Measurements from ENCODE around the gene MASP2.
"Not testable (repeated sequence)": the region's sequence is repeated elsewhere in the genome, so short reads cannot be mapped to it uniquely, and the experiment has no call there.

The MASP2 gene

DNA sequence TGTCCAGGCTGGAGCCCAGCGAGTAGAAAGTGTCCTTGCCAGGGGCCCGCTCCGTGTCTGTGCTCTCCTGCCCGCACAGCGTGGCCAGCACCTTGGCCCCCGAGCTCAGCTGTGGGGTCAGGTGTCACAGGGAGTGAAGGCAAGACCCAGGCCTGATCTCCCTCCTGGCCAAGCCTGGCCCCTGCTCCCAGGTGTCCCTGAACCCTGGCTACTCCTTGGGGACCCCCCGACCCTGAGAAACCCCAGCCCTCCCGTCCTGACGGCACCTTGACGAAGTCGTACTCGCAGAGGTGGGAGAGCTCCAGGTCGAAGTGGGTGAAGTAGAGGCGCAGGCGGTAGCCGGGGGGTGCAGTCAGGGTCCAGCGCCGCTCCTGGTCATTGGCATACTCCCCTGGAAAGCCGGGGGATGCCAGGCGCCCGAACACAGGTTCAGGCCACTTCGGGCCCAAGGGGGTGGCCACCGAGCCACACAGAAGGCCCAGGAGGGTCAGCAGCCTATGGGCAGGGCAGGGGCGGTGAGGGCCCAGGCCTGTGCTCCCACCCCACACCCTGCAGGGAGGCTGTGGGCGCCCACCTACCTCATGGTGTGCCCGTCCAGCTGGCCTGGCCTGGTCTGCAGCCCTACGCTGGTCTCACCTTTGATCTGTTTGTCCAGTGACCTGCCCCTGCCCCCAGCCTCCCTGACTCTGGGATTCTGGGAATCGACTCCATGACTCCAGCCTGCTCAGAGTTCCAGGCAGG lies at the start of gene MASP2:
MASP2 (minus strand) TSS at position 615 of the 741 bp plus-strand sequence; CDS start at position 583, 32 bp downstream.
- DNase-seq, result no peak

DNA sequence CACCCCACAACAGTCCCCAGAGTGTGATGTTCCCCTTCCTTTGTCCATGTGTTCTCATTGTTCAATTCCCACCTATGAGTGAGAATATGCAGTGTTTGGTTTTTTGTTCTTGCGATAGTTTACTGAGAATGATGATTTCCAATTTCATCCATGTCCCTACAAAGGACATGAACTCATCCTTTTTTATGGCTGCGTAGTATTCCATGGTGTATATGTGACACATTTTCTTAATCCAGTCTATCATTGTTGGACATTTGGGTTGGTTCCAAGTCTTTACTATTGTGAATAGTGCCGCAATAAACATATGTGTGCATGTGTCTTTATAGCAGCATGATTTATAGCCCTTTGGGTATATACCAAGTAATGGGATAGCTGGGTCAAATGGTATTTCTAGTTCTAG lies 36.7 kb upstream of the MASP2 start:
- DNase-seq, result not testable (repeated sequence)

DNA sequence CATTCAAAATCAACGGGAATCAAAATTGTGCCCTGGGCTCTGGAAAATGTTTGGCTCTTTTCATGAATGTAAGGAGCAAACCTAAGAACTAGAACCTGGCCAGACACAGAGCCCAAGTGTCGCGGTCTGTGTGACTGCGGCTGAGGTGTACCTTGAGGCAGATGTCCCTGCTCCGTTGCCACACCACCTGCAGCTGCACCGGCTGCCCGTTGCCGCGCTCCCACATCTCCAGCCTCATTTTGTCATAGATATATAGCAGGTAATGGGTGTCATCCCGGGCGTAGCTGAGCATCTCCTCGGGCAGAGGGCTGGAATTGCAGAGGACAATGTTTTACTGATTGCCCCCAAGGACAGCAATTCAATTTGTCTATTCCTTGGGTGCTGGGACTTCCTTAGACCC lies 33.9 kb upstream of the MASP2 start:
- no peak for DNase-seq

DNA sequence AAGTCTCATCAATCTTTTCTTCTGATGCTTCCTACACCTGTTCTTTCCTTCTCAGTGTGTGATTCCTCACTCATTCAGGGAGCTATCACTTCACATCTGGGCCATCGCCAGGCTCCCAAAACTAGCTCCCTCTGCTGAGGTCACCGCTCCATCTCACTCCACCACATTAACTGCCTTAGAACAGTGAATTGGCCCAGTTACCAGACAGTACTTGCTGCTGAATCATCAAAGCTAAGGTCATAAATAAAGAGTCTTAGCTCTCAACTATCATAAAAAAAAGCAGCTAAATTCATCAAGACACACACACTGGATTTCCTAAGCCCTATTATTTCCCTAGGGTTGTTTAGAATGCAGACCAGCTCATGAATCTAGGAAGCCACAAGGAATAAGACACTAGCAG lies 31.6 kb upstream of the MASP2 start:
- no peak for DNase-seq

DNA sequence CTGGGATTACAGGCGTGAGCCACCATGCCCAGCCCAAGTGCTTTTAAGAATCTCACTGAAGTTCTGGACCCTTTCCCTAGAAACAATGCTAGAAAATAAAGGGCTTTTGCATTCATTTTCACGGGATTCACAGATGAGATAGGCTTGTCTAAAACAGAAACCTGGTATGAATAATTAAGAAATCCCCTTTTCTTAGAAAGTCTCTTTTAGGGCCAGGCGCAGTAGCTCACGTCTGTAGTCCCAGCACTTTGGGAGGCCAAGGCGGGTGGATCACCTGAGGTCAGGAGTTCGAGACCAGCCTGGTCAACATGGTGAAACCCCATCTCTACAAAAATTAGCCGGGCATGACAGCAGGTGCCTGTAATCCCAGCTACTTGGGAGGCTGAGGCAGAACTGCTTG lies 26.4 kb upstream of the MASP2 start:
- not testable (repeated sequence) for DNase-seq

DNA sequence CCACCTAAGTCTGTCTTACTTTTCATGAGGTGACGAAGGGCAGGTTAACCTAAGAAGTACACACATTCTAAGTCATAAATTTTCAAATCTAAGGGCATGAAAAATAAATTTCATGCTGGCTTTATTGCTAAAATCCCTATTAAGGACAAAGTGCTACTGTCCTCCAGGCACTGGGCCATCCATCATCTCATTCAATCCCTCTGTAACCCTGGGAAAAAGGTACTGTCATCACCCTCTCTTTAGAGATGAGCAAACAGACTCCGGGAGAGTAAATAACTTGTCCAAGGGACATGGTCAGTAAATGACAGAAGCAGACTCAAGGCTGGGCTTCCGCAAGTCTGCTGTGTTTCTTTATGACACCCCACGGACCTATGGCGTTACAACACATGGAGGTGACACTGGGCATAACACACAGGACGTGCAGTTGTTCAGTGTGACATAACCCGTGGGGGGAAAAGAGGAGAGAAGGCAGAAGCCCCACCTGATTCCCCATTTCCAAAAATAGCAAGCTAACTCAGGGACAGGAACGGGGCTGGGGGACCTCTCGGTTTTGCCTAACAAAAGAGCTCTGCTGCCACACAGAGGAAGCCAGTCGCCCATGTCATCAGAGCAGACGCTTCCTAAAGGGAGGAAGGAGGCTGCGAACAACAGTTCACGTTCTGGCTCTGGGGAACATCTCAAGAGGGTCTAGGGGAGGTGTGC lies 25.3 kb upstream of the MASP2 start:
- DNase-seq, result no peak

DNA sequence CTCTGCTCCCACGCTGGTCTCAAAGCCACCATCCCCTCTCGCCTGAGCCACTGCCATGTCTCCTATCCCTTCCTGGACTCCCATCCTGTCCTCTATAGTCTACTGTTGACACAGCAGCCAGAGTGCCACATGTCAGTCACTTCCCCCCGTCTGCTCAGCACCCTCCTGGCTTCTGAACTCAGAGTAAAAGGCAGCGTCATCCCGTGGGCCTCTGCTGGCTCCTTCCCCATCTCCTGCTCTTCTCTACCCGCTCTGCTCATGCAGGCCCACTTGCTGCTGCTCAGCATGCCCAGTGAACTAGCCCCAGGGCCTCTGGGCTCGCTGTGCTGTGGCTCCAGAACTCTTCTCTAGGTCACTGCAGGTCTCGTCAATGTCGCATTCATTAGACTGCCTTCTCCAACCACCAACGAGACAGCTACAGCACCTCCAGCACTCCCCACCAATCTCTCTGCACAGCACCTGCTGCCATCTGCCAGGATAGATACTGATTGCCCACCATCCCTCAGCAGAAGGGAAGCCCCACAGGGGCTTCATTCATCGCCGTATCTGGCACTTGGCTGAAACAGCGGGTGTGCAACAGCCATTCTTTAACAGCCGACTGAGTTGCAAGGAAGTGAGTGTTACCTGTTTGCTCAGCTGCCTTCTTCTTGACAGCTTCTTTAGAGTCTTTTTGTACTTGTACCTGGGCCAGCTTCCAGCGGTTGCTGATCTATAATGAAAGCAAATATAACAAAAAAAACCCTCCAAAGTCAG lies 24.6 kb upstream of the MASP2 start:
- DNase-seq, result no peak

DNA sequence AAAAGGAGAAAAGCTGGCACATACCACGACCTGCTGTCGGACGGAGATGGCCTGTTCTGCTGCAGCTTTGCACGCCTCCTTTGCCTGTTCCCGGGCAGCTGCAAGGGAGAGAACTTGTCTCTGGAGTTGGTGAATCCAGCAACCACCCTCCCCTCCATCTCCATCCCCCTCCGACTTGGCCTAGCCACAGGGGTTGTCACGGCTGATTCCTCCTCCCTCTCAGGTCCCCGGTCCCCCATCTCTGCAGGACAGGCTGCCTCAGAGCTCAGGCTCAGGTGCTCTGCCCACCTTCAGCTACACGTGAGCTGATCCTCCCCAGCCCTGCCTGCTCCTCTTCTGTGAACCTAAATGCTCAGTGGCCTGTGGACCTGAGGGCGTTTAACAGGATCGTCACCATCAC lies 23.8 kb upstream of the MASP2 start:
- no peak for DNase-seq

DNA sequence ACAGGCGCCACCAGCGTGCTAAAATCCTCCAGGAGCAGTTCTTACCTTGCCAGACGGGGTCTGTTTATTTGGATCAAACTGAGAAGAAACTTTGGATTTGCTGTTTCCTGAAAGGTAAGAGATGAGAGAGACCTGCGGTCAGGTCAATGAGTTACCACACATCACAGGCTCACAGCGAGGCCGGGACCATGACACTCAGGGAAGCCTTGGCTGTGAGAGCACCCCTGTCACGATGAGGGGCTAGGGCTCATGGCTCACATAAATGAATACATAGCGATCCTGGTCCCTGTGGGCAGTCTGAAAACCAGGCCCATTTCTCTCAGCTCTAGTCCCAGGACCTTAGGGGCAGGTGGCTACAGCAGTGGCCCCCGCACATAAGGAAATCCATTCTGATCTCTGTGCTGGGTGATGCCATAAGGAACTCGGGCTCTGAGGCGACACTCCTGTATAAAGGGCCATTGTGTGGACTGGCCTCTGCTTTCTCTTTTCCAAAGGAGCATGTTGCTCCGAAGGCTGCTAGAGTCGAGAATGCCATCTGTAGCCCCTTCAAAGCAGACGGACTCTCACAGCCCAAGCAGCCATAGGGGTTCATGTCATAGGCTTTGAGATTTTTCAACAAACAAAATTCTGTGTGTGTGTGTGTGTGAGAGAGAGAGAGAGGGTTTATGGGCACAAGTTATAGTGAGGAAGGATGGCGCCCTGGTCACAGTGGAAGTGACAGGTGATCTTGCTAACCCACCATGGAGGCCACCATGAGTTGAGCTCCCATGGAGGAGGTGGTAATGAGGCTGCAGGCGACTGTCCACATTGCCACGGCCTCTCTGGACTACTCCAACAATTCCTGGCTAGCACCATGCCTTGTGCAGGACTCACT lies 21.8 kb upstream of the MASP2 start:
- DNase-seq, result no peak

DNA sequence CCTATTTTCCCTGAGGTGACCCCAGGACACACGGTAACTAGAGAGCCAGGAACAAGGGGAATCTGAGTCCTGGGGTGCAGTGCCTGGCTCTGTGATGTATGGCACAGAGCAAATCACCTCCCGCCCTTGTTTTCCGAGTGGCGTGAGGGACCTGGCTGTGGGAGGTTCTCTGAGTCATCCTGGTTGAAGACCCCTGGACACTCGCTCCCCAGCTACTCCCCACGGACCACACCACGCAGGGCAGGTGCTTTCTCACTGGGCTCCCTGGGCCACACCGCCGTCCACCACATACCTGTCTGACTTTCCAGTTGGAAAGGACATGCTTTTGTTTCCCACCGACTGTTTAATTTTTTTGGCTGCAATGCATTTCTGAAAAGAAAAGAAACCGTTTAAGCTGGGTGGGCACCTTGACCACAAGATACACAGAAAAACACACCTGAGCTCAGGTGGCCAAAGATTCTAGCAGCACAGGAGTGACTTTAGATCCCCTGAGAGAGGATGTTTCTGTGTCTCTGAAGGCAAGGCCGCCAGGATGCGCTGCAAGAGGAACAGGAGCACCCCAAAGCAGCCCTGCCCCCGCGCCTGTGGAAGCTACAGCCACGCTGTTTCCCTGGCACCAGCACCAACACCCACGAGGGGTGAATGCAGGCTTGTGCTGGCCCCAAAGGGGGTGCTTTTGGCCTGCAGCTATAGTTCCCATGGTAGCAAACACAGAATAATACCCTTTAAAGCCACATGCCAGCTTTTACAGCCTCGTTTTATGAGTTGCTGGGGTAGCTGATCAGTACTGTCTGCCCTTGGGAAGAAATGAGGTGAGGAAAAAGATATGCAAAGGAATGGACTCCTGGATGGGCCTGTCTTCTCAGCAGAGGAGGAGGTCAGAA lies 20.9 kb upstream of the MASP2 start:
- no peak for DNase-seq

DNA sequence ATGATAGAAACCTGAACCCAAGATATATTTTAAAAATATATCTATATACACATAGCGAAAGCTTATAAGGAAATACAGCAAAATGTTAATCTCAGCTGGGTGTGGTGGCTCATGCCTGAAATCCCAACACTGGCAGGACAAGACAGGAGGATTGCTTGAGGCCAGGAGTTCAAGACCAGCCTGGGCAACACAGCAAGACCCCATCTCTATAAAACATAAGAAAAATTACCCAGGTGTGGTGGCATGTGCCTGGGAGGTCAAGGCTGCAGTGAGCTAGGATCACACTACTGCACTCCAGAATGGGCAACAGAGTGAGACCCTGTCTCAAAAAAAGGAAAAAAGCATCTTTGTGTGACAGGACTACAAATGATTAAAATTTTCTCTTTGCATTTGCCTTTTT lies 18.8 kb upstream of the MASP2 start:
- DNase-seq, result no peak

DNA sequence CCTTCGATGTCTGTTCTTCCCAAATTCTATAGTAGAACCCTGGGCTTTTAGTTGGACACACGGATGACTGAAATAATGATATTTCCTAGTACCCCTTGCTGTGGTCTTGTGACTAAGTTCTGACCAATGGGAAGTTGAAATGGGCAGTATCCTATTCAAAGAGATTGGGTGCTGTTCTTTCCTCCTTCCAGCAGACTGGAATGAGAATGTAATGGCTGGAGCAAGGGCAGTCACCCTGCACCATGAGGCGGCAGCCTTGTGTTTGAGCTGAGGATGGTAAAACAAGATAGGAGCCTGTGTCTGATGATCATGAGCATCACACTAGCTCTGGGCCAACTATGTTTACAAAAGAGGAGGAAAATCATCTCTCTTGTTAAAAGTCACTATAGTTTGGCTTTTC lies 17.9 kb upstream of the MASP2 start:
- DNase-seq, result no peak

DNA sequence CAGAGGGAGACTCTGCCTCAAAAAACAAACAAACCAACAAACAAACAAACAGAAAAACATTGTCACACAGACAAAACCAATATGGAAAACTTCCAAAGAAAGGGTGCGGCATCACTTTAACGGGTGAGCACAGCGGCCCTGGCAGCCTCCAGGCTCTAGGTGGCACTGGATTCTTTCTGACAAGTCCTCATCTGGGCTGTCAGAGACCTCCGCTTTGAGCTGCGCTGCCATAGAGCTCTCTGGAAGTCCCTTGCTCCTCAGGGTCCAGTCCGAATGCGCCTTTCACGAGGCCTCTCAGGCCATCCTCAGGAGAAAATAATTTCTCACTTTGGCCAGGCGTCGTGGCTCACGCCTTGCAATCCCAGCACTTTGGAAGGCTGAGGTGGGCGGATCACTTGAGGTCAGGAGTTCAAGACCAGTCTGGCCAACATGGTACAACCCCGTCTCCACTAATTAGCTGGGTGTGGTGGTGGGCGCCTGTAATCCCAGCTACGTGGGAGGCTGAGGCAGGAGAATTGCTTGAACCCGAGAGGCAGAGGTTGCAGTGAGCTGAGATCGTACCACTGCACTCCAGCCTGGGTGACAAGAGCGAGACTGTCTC lies 17.0 kb upstream of the MASP2 start:
- DNase-seq, result not testable (repeated sequence)

DNA sequence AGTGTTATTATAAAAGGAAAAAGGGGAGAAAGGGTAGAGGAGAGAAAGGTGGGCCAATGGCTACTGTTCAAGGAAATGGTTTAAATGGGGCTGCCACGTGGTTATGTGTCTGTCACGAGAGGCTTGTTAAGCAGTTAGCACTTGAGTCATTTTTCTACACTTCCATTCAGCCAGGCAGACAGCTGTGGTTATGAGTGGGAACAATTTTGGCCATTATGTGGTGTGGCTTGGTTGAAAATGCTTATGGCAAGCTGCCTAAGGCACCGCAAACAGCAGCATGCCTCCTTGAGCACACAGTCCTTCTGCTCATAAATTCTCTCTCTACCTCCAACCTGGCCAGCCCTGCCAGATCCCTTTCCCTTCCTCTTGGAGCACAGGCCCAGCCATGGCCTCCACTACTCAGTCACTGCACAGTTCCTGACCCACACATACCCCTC lies 15.9 kb upstream of the MASP2 start:
- no peak for DNase-seq

DNA sequence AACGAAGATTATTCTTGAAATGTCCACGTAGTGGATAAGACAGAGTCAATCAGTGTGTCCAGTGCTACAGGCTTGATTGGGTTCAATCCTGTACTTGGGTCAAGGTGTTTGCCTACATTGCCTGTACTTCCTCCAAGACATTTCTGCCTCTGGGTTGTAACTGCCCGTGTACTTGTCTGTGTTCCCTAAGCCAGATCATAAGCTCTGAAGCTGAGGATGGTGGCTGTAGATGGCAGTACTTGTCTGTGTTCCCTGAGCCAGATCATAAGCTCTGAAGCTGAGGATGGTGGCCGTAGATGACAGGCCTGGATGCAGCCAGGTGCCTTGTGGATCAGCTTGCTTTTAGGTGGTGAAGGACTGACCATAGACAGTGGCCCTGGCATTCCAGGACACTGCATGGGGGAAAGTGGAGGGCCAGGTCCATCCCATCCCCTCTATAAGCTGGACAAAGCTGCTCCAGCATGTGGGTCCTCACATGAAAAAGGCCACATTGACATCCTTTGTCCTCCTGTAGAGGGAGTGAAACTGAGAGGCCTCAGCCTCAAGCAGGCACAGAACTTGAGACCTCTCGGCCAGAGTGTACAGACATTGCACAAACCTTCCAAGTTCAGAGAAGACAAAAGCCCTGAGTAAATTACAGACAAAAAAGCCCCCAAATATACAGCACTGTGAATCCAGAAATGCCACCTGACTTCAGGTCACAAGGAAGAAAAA lies 14.8 kb upstream of the MASP2 start:
- DNase-seq, result no peak

DNA sequence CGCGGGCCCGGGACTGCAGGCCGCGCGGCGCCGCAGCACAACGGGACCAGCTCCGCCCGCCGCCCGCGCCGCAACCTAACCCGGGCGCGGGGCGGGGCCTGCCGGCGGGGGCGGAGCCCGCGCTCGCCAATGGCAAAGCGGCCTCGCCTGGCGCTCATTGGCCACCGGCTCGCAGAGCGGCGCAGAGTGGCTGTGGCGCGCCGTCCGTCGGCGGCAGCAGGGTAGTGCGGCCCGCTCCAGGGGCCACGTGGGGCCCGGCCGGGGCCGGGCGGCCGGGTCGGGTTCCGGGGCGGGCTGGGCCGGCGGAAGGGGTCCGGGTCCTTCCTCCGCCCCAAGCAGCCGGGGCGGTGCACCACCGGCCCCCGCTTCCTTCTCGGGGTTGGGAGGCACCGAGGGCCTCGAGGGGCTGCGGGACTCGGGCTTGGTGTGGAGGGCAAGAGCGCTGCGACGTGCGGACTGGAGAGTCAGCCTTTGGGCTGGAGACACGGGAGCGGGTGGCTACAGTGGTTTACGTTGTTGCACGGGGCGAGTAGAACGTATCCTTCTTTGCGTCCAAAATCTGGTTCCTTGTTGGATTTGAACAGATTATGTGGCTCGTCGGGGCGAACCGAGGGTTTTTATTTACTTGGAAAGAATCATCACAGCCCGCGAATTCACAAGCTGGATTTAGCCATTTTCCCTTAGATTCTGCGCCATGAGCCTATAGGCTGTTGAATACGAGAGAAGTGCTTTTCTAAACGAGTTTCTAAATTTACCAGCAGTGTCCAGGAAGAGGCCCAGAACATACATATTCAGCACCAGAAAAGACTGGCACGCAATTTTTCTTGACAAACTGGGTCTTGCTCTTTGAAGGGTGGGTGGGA lies 13.2 kb upstream of the MASP2 start, which contains the start of gene SRM:
SRM (minus strand) TSS at position 51 of the 863 bp plus-strand sequence. CDS start 75 bp downstream, outside the sequence.
- peak; percentile 94 for DNase-seq

DNA sequence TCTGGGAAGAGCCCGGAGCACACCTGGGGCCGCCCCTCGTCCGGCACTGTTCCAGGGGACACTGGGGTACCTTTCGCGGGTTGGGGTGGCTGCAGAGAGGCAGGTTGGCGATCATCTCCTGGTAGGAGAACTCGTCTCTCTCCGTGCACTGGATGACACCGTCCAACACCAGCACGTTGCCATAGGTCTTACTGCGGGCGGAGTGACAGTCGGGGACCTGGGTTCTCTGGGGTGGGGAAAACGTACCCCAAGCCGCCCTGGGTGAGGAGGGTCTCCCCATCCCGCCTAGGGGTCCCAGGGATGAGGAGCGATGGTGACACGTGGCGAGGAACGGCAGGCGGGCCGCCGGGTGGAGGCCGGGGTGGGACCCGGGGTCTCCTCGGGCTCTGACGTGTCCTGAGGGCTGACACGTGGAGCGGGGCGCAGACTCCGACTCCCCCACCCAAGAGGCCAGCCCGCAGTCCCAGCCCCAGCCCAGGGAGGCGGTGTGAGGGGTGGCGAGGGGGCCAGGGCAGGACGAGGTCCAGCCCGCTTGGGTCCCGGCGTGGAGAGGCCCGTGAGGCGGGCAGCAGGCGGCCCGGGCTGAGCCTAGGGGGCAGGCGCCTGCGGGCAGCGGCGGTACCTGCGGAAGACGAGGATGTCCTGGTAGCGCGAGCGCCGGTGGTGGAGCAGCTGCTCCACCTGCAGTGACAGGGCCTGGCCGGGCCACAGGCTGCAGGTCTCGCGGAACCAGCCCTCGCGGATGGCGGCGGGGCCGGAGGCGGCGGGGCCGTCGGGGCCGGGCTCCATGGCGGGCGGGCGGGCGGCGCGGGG lies 12.3 kb upstream of the MASP2 start:
- DNase-seq, result no peak

DNA sequence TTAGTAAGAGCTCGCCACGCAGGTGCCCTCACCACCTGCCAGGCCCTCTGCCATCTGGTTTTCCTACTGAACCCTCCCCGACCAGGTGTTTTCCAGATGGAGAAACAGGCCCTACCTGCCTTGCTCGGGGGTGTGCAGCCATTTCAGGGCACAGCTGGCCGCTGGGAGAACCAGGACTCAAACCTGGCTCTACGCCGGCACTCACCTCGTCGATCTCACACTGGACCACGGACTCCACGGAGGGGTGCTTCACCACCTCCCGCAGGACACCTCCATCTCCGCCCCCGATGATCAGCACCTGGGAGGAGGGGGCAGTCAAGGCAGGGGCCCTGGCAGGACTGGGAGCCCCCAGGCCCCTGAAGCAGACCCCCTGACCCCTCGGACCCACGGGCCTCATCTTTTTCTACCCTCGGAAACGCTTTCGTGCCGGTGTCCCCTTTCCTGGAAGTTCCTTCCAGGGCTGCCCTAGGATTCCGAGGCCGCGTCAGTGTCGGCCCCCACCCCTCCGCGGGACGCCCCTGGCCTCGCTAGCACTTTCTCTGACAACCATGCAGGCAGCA lies 11.6 kb upstream of the MASP2 start:
- DNase-seq, result no peak

Data from CD4-positive, alpha-beta T cell treated with Interleukin-6 for 4 hours (primary cell).